T-helper 22 cell (primary cell): ENCODE data around the gene TRAPPC13.

Experiments used
- DNase-seq: peaks from one replicate; pipeline ENCODE4 v3.0.0-alpha.2; 2020; ENCODE audit warnings: low read depth

The TRAPPC13 gene

DNA sequence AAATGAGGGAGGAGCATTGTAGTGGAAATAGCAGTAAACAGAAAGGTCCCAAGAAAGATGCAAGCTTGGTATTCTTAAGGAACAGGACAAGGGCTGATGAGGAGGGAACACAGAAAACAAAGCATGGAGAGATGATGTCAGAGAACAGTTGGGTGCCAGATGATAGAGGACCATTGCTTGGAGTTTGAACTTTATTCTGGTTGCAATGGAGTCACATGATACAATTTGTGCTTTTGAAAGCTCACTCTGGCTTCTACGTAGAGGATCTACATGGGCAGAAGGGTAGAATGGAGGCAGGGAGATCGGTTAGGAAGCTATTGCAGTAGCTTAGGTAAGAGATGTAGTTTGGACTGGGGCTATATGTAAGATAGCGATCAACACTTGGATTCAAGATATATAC, 57.3 kb downstream of the TRAPPC13 start:
- no peak for DNase-seq

GRCh38 chr5:65693121-65693520, 68.3 kb downstream of the TRAPPC13 start:
- DNase-seq: no peak

DNA sequence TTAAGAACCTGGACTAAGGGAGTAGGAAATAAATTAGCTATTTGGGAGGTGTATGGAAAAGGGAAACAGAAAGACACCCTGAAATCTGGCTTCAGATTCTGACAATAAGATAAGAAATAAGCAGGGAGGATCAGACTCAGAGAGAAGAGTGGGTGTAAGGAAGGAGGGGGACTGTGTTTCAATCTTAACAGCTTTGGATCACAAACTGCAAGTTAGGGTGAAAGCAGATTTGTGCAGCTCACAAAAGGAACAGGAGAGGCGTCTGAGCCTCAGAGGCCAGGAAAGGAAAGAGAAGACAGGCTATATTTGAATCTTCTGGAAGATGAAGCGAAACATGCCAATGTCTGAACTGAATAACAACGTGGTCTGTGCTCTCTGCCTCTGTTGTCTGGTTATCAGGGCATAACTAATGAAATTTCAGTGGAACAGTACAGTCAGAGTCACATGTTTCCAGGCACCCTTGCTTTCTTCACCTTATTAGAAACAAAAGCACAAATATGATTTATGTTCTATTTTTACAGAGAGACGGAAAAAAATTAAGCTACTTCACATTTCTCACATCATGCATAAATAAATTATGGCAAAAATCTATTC, 70.4 kb downstream of the TRAPPC13 start:
- no peak for DNase-seq

DNA sequence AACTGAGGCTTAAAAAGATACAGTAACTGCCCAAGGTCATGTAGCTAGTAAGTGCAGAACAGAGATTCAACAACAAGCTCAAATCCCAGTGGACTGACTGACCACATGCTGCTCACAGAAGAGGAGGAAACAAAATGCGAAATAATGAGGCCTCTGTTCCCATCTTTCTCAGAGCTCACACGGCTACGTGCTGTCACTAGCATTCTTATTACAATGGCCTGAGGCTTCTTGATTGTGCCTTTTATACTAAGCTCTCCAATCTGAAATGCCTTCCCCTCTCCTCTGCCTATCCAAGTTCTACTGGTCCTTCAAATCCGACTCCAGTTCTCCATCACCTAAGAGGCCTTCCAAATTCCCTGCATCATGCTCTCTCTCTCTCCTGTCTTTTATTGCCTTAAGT, 71.1 kb downstream of the TRAPPC13 start:
- no peak for DNase-seq

DNA sequence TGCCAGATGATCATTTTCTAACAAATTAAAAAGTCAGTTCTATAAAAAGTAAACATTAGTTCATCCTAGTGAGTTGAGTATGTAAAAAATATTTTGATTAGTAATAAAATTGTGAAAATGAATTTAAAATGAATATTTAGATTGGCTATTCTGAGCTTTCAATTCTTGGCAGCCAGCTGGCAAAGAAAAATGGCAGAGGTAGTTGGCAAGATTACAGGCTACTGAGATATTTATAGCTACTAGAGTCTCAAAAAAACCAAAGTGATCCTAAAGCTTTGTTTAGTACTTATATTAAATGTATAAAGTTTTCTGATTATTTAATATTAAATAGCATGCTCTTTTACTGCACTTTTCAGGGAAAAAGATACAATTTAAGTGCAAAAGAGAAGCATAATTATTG, 72.1 kb downstream of the TRAPPC13 start:
- no peak for DNase-seq

- no peak for DNase-seq
These were observed 74.5 kb downstream of the TRAPPC13 start for GRCh38 chr5:65699338-65699737.

DNA sequence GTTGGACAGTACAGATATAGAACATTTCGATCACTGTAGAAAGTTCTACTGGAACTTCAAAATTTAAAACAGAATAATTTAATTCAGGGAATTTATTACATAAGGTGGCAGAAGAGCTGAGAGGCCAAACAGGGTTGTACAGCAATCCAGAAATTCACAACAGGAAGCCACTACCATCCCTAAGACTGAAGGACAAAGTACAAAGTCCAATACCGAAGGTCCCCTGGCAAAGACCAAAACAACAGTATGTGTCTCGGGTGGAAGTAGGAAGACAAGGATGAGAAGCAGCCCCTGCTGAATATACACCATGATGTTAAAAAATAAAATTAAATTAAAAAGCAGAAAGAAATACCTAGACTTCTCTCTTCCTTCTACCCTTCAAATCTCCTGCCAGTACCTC, 77.2 kb downstream of the TRAPPC13 start:
- no peak for DNase-seq

DNA sequence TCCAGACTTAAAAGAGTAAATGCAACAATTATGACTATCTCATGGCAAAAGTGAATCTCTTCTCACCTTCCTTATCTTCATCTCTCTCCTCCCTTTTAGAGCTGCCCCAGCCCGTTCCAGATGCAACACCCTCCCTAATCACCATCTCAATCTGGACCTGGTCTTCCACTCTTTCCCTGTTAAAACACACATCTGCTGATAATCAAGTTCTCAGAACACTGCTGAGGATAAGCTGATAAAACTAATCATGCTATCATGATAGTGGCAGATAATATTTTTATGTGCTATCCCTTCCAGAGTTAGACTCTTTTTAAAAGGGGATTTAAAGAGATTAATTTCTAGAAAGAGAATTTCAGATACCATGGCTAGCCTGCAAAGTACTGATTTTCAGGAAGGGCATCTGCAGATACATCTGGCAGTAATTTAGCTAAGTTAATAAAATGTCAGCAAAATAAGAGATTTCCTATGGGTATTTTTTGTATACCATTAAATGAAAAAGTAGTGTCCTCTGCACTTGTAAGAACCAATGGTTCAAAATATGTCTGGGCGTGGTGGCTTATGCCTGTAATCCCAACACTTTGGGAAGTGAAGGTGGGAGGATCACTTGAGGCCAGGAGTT, 79.9 kb downstream of the TRAPPC13 start:
- DNase-seq: no peak

DNA sequence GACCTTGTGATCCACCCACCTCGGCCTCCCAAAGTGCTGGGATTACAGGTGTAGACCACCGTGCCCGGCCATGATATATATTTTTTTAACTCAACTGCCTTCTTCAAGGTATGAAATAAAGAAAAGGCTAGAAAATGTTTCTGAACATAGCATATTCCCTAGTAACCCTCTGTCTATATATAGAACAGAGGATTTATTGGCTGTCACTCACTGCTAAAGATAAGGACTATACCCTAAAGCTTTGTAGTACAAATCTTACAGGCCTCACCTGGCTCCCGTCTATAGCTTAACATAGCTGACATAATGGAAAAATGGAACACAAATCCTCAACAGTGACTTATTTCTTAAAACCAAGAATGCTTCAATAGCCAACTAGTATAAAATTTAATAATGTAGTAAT, 82.8 kb downstream of the TRAPPC13 start:
- no peak for DNase-seq

DNA sequence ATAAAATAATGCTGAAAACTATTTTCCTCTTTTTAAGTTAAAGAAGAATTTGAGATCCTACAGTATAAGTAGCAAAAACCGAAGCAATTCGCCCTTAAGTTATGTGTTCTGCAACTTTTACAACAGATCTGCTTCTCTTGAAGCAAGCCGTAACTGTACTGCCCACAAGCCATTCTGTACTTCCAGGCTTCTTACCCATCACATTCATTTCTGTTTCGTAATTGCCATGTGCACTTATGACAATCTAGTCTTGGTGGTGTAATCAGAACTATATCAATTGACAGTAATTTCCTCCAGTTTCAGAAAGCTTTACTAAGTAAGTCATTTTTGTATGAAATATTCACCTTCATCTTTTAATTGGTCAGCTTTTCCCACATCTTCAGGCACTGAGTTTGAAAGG, 83.3 kb downstream of the TRAPPC13 start:
- DNase-seq: no peak
